RPMI7951 (cell line): Measurements from ENCODE around the gene USP1. TPM values are rescaled to one million over a fixed set of nuclear protein-coding genes. Genes with fewer than 3 reads are reported as not detected.

Experiments
- DNase-seq: peaks from one replicate; pipeline ENCODE4 v3.0.0-alpha.2; 2012; ENCODE audit warnings: low read depth
- total RNA-seq: library from RNA; depleted of rRNA; stranded (reverse); fragments of >200 nt; shearing (Covaris generic); gene quantifications from 2 replicates; pipeline ENCODE4 v1.2.3, GENCODE V29; 2014; rRNA removed

Gene USP1
- 70.8 and 72.9 TPM in 2 replicates for total RNA-seq

GRCh38 chr1:62436466-62437272 is at the start of gene USP1:
USP1 (plus strand) TSS chr1:62437049; CDS start chr1:62439868, 2,819 bp downstream.
- peak; percentile 100 for DNase-seq

- no peak for DNase-seq
Measured at GRCh38 chr1:62389531-62389930, 47.3 kb upstream of the USP1 start.

GRCh38 chr1:62390071-62390470 is 46.8 kb upstream of the USP1 start:
- DNase-seq = no peak

GRCh38 chr1:62391369-62391971 is 45.4 kb upstream of the USP1 start:
- DNase-seq = no peak

- DNase-seq = no peak
Measured at GRCh38 chr1:62392951-62393350, 43.9 kb upstream of the USP1 start.

- DNase-seq = no peak
Measured at GRCh38 chr1:62394646-62395045, 42.2 kb upstream of the USP1 start.

GRCh38 chr1:62395291-62395690 is 41.6 kb upstream of the USP1 start:
- DNase-seq = peak; percentile 38

- no peak for DNase-seq
Measured at GRCh38 chr1:62396871-62397270, 40.0 kb upstream of the USP1 start.

GRCh38 chr1:62397301-62397700 is 39.5 kb upstream of the USP1 start:
- DNase-seq = no peak

GRCh38 chr1:62398377-62398776 is 38.5 kb upstream of the USP1 start:
- peak; percentile 76 for DNase-seq

- peak; percentile 40 for DNase-seq
Measured at GRCh38 chr1:62401034-62401760, 35.7 kb upstream of the USP1 start.

GRCh38 chr1:62405247-62405646 is 31.6 kb upstream of the USP1 start:
- DNase-seq = no peak

GRCh38 chr1:62406576-62406975 is 30.3 kb upstream of the USP1 start:
- no peak for DNase-seq

GRCh38 chr1:62407398-62408009 is 29.3 kb upstream of the USP1 start:
- peak; percentile 51 for DNase-seq

- no peak for DNase-seq
Measured at GRCh38 chr1:62415687-62416086, 21.2 kb upstream of the USP1 start.

GRCh38 chr1:62417351-62417999 is 19.4 kb upstream of the USP1 start:
- no peak for DNase-seq

GRCh38 chr1:62420214-62420613 is 16.6 kb upstream of the USP1 start:
- DNase-seq = no peak

GRCh38 chr1:62423580-62424242 is 13.1 kb upstream of the USP1 start:
- no peak for DNase-seq

GRCh38 chr1:62424411-62424810 is 12.4 kb upstream of the USP1 start:
- peak; percentile 37 for DNase-seq

GRCh38 chr1:62425041-62425440 is 11.8 kb upstream of the USP1 start:
- DNase-seq = no peak

GRCh38 chr1:62426237-62426636 is 10.6 kb upstream of the USP1 start:
- no peak for DNase-seq
